ENCODE measurements around the gene ZBTB39. TPM values are rescaled to one million over a fixed set of nuclear protein-coding genes. Genes with fewer than 3 reads are reported as not detected.

The ZBTB39 gene
- total RNA-seq, 3 donors from 2014 or later = 3.5 to 8.6 (median 4.6) TPM

DNA sequence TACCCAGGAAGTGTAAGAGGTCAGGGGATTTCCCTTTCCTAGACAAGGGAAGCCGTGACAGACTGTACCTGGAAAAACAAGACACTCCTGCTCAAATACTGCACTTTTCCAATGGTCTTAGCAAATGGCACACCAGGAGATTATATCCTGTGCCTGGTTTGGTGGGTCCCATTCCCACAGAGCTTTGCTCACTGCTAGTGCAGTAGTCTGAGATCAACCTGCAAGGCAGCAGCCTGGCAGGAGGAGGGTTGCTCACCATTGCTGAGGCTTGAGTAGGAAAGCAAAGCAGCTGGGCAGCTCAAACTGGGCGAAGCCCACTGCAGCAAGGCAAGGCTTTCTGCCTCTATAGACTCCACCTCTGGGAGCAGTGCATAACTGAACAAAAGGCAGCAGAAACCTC lies 47.9 kb downstream of the ZBTB39 start:
- no peak for ATAC-seq
- no peaks in the 10 kb centered on the region for H3K4me1 ChIP-seq (ENCODE audit: low read depth)
- H3K9me3 ChIP-seq = peaks cover 9% of the 10 kb centered on the region
- no peaks in the 10 kb centered on the region for H3K36me3 ChIP-seq (ENCODE audit: low read depth)
- no peak for DNase-seq
- intact Hi-C loops (cut with DNase I, micrococcal nuclease) = no loop called here
- H3K4me3 ChIP-seq = no peak overlapping the region
- TF ChIP-seq, protein P1, sequence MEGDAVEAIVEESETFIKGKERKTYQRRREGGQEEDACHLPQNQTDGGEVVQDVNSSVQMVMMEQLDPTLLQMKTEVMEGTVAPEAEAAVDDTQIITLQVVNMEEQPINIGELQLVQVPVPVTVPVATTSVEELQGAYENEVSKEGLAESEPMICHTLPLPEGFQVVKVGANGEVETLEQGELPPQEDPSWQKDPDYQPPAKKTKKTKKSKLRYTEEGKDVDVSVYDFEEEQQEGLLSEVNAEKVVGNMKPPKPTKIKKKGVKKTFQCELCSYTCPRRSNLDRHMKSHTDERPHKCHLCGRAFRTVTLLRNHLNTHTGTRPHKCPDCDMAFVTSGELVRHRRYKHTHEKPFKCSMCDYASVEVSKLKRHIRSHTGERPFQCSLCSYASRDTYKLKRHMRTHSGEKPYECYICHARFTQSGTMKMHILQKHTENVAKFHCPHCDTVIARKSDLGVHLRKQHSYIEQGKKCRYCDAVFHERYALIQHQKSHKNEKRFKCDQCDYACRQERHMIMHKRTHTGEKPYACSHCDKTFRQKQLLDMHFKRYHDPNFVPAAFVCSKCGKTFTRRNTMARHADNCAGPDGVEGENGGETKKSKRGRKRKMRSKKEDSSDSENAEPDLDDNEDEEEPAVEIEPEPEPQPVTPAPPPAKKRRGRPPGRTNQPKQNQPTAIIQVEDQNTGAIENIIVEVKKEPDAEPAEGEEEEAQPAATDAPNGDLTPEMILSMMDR (IDR thresholded peaks at IDR 0.05) = no peak

DNA sequence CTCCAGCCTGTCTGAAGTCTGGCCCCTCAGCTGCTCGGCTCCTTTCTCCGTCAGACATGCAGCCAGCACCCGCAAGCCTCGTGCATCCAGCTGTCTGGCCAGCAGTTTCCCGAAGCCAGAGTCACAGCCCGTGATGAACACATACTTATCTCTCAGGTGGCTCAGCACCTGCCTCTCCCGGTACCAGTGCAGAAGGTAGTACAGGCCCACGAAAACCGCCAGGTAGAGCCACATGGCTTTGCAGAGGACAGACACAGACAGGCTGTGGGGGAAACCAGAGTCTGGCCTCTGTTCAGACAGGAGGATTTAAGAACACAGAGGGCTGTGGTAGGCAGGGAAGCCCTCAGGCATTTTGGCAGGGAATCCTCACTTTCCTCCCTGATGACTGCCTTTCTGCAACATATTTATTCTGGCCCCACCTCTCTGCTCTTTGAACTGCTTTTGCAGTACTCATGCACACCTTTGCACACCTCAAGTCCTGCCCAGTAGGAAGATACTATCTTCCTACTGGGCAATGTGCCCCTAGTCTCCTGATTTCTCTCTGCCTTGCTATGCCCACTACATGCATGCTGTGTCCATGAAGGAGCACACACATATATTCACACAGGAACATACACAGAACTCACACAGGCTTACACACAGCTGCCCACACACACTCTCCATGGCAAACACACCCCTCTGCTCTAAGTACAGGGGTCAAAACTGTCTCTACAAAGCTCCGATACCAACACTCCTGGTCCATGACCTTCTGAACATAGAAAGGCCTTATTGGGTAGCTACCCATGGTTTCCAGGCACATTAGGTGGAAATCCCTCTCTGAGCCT lies 48.9 kb downstream of the ZBTB39 start, which contains the start of gene RDH16:
TSS of gene RDH16 (minus strand) at position 380 of the 824 bp plus-strand sequence. CDS start at position 234, 146 bp downstream.
- H3K4me1 ChIP-seq (ENCODE audit: low read depth) = no peaks in the 10 kb centered on the region
- H3K9me3 ChIP-seq = peaks cover 9% of the 10 kb centered on the region
- H3K36me3 ChIP-seq (ENCODE audit: low read depth) = no peaks in the 10 kb centered on the region
- peak in 1 of 3 donors; percentile 28 for DNase-seq
- no peak within 1 kb of the TSS for H3K4me3 ChIP-seq
- peak; percentile 75 for ATAC-seq
- intact Hi-C loops (cut with DNase I, micrococcal nuclease) = no loop called here
- TF ChIP-seq, protein P1 (IDR thresholded peaks at IDR 0.05) = no peak

DNA sequence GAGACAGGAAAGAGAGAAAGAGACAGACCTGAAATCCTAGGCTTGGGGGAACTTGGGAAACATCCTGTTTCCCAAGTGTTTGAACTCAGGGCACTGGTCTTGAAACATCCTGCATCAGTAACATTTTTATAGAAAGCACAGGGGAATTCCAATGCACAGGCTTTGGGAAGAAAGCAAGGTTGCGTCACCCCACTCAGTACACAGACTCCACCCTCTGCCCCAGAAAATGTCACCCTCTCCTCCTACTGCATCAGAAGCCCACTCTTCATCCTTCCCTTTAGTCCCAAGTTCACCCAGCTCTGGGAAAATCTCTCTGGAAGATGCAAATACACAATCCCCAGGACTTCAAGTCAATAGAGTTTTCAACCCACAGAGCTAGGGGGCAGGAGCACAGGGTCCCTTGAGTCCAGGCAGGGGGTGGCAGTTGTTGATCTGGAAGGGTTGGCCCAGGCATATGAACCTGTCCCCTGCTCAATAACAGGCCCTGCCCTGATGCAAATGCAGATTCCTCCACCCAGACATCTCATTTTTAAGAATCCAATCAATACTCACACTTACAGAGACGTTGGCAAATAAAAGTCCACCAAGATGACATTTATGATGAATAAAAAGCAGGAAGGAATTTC lies 50.6 kb downstream of the ZBTB39 start:
- Histone ChIP-seq H3K36me3 (ENCODE audit: low read depth) (no peaks in the 10 kb centered on the region), H3K4me3 (no peak overlapping the region), H3K9me3 (peaks cover 9% of the 10 kb centered on the region), H3K4me1 (ENCODE audit: low read depth) (no peaks in the 10 kb centered on the region)
- DNase-seq = no peak
- ATAC-seq = no peak
- TF ChIP-seq, protein P1 (IDR thresholded peaks at IDR 0.05) = no peak
- intact Hi-C loops (cut with DNase I, micrococcal nuclease) = no loop called here

DNA sequence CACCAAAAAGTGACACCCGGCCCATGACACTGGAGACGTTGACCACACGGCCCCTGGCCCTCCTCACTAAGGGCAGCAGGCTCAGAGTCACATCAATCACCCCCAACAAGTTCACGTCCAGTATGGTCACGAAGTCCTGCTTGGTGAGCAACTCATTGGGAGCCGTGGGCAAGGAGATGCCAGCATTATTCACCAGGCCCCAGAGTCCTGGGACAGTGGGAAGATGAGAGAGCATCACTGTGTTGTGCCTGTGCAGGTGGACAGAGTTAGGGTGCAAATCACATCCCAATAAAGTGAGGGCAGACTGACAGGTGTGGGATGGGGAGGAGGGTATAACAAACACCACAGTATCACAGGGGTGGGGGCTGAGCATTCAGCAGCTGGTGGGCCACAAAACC lies 51.4 kb downstream of the ZBTB39 start:
- TF ChIP-seq, protein P1 (IDR thresholded peaks at IDR 0.05) = no peak

DNA sequence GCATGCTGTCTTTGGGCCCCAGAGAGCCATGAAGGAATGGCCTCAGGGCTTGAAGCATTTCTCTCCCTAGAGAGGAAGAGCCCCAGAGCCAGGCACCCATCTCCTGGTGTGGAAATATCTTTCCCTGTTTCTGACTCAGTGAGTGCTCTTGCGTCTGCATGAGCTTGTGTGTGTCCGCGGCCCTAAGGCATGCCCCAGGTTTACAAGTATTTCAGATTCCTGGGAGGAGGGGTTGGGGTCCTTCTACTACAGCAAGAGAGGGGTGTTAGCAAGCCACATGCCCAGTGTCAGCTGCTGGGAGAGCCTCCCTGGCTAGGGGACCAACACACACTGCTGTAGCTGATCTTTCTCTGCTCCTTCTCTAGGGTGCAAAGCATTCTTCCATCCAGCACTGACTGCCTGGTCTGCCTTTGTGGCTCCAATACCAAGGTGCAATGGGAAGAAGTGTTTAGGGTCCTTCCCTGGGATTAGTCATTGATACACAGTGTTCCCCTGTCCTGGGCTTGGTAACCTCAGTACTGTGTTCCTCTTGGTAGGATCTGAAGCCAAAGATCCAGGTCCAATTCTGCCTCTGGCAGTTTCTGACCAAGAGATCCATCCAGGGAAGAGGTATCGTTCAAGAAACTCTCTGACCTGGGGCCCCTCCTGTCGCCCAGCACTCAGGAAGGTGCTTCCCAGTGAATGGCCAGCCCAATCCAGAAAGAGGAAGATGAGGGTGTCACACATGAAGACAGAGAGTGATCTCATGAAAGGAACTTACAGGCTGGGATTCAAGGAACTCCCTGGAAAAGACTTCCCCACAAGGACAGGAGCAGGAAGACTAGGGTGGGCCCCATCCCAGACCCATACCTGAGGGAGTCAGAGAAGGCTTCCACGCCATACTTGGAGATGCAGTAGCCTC lies 52.0 kb downstream of the ZBTB39 start:
- ATAC-seq (no peak), DNase-seq (no peak)
- TF ChIP-seq, protein P1 (IDR thresholded peaks at IDR 0.05) = no peak
- Histone ChIP-seq H3K9me3 (peaks cover 9% of the 10 kb centered on the region), H3K4me3 (no peak overlapping the region), H3K4me1 (ENCODE audit: low read depth) (no peaks in the 10 kb centered on the region), H3K36me3 (ENCODE audit: low read depth) (no peaks in the 10 kb centered on the region)
- intact Hi-C loops (cut with DNase I, micrococcal nuclease) = no loop called here

More for the DNA sequence above, 51.4 kb downstream of the ZBTB39 start:
- intact Hi-C loops (cut with DNase I, micrococcal nuclease) = no loop called here
- no peak overlapping the region for H3K4me3 ChIP-seq
- H3K4me1 ChIP-seq (ENCODE audit: low read depth) = no peaks in the 10 kb centered on the region
- DNase-seq (no peak), ATAC-seq (no peak)
- H3K36me3 ChIP-seq (ENCODE audit: low read depth) = no peaks in the 10 kb centered on the region
- H3K9me3 ChIP-seq = peaks cover 9% of the 10 kb centered on the region

All from mucosa of descending colon (tissue), 3 donors.